GM19099 (cell line): Measurements from ENCODE around the gene IL11.
A peak's percentile ranks its signal among the peaks of the same experiment; 100 is the strongest.

Source experiments
- POLR2A ChIP-seq: IDR thresholded peaks from 3 replicates; pipeline ENCODE4 v1.6.1; 2011; ENCODE audit warnings: low read depth; ENCODE audit not compliant: insufficient read length; ENCODE audit errors: extremely low read depth

IL11 gene

DNA sequence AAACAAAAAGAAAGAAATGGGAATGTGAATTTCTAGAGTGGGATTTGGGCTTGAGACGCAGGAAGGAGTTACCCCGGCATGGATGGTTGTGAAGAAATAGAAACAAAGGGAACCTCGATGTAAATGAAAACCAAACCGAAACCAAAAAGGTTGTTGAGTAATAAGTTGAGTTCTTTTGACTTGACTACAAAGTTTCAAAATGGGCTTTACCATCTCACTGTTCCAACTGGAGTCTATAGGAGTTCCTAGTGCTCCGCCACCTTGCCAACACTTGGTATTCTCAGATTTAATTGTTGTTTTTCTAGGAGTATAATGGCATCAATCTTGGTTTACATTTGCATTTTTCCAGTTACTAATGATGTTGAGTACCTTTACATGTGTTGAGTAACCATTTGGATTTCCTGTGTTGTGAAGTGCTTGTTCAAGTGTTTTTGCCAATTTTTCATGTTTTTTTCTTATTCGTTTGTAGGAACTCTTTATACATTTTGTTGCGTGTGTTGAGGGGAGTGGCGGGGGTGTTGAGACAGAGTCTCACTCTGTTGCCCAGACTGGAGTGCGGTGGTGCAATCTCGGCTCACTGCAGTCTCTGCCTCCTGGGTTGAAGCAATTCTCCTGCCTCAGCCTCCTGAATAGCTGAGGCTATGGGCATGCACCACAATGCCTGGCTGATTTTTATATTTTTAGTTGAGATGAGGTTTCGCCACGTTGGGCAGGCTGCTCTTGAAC lies 28.1 kb upstream of the IL11 start:
- TF ChIP-seq POLR2A = no peak

- TF ChIP-seq POLR2A = no peak
These were observed 22.8 kb upstream of the IL11 start for GRCh38 chr19:55392820-55393761.

GRCh38 chr19:55391702-55392615 lies 21.7 kb upstream of the IL11 start:
- TF ChIP-seq POLR2A = no peak

- TF ChIP-seq POLR2A = no peak
These were observed 21.0 kb upstream of the IL11 start for GRCh38 chr19:55391191-55391670.

DNA sequence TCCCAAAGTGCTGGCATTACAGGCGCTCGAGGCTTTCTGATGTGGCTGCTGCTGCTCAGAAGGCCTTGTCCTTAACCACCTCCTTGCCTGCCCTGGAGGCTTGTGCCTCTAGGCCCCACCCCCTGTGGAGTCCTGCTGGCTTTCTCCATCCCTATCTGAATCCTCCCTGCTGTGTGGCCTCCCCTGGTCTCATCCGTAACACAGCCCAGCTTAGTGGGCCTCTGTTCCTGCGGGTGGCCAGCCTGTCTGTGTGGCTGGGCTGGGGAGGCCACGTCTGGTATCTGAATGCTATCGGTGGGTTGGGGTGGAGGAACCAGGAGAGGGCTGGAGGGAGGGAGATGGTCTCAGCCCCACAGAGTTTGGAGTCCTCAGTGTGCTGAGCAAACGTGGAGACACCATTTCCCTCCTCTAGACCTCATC lies 20.2 kb upstream of the IL11 start:
- TF ChIP-seq POLR2A = no peak

GRCh38 chr19:55389386-55390317 lies 19.4 kb upstream of the IL11 start:
- no peak for TF ChIP-seq POLR2A

- TF ChIP-seq POLR2A = no peak
These were observed 17.7 kb upstream of the IL11 start for GRCh38 chr19:55387736-55388497.

DNA sequence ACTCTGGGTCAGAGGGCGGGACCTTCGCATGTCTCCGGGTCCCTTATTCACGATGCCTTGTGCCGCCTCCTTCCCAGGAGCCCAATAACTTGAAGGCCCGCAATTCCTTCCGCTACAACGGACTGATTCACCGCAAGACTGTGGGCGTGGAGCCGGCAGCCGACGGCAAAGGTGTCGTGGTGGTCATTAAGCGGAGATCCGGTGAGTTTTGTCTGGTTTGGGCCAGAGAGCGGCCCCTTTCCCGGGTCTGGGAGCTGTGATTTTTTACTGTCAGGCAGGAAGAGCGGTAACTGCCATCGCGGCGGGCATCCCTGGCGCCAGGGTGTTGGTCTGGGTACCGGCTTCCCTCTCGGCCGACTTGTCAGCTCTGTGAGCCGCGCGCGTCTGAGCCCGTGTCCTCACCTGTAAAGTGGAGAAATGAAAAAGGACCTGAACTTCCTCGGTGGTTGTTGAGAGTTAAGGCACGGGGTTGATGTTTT lies 16.3 kb upstream of the IL11 start:
- TF ChIP-seq POLR2A = no peak

DNA sequence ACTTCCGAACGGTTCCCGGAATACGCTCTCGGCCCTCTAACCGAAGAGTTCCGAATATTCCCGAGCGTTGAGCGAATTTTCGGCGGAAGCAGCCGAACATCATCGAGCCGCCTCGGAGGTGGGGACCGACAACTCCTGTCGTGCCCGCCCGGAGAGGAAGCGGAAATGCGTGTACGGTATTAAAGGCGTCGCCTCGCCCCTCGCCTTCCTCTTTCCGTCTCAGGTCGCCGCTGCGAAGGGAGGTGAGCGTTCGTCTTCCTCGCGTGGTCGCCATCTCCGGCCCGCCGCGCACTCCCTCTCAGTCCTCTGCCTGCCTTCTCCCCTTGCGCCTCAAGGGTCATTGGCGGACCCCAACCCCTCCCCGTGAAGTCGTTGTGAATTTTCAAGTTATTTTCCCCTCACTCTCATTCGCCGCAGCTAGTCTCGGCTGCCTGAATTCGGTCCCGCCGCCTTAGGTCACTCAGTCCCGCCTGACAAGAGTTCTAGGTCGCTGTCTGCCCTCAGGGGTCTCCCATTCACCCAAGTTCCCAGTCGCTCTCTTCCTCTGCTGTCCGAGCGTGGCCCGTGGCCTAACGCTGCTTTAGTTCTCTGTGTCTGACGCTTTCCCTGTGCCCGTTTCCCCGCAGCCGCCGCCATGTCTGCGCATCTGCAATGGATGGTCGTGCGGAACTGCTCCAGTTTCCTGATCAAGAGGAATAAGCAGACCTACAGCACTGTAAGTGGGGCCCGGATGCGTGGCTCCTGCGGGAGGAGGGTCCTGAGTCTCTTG lies 15.6 kb upstream of the IL11 start, which contains the start of gene RPL28:
TSS of gene RPL28 (plus strand) at position 209 of the 769 bp plus-strand sequence. CDS start at position 635, 426 bp downstream.
- TF ChIP-seq POLR2A = peak; percentile 100

DNA sequence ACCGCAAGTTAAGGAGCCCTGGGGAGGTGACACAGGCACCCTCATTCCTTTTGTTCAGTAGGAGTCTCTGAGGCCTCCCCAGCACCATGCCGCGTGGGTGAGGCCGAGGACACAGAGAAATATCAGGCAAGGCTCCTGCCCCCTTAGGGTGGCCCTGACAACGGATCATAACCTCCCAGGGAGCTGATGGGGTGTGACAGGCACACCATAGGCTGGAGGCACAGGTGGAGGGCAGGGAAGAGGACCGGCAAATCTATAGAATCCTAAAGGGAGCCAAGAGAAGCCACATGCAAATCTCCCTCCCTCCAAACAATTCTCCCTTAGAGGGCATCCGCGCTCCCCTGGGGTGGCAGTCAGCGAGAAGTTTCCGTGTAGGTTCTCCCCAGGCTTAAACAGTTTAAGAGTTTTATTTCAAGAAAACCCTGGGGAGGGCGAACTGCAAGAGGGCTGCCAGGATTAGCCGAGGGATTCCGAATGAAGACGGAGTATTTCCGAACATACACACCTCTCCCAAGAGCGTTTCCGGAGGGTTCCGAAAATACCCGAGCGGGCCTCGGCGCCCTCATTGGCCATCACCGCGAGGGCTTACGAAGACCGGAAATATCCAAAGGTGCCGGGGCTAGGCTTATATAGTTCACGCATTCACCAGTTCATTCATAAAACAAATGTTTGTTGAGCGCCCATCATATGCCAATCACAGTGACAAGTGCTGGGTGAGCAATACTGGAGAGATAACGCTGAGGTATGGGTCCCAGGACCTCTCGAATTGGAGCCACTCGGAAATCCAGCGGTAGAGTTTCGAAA lies 14.9 kb upstream of the IL11 start:
- TF ChIP-seq POLR2A = no peak
